Measurements from ENCODE around the gene AP2M1.

DNA sequence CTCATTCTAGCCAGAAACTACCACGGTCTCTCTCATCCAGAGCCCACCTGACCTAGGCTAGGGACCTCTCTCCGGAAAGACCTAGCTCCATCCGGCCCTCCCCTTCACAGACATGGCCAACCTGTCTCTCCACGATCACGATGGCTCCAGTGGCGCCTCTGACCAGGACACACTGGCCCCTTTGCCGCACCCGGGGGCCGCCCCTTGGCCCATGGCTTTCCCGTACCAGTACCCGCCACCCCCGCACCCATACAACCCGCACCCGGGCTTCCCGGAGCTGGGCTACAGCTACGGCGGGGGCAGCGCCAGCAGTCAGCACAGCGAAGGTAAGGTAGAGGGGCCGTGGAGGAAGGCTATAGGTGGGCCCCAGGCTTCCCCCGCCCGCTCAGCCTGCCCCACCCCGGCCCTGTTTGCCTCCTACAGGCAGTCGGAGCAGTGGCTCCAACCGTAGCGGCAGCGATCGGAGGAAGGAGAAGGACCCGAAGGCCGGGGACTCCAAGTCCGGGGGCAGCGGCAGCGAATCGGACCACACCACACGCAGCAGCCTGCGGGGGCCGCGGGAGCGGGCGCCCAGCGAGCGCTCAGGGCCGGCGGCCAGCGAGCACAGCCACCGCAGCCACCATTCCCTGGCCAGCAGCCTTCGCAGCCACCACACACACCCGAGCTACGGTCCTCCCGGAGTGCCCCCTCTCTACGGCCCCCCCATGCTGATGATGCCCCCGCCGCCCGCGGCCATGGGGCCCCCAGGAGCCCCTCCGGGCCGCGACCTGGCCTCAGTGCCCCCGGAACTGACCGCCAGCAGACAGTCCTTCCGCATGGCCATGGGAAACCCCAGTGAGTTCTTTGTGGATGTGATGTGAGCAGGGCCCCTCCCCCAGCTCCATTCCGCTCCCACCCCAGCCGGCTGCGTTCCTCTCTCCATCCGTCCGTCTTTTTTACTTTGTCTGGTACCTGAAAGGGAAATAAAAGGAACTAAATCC lies 4.5 kb upstream of the AP2M1 start:
- TF ChIP-seq HDAC6 (IDR thresholded peaks at IDR 0.05; ENCODE audit: unreplicated experiment) = no peak
- TF ChIP-seq, protein P1, sequence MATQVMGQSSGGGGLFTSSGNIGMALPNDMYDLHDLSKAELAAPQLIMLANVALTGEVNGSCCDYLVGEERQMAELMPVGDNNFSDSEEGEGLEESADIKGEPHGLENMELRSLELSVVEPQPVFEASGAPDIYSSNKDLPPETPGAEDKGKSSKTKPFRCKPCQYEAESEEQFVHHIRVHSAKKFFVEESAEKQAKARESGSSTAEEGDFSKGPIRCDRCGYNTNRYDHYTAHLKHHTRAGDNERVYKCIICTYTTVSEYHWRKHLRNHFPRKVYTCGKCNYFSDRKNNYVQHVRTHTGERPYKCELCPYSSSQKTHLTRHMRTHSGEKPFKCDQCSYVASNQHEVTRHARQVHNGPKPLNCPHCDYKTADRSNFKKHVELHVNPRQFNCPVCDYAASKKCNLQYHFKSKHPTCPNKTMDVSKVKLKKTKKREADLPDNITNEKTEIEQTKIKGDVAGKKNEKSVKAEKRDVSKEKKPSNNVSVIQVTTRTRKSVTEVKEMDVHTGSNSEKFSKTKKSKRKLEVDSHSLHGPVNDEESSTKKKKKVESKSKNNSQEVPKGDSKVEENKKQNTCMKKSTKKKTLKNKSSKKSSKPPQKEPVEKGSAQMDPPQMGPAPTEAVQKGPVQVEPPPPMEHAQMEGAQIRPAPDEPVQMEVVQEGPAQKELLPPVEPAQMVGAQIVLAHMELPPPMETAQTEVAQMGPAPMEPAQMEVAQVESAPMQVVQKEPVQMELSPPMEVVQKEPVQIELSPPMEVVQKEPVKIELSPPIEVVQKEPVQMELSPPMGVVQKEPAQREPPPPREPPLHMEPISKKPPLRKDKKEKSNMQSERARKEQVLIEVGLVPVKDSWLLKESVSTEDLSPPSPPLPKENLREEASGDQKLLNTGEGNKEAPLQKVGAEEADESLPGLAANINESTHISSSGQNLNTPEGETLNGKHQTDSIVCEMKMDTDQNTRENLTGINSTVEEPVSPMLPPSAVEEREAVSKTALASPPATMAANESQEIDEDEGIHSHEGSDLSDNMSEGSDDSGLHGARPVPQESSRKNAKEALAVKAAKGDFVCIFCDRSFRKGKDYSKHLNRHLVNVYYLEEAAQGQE (IDR thresholded peaks at IDR 0.05; ENCODE audit: low read depth, low read length) = no peak
- TF ChIP-seq, protein P2, sequence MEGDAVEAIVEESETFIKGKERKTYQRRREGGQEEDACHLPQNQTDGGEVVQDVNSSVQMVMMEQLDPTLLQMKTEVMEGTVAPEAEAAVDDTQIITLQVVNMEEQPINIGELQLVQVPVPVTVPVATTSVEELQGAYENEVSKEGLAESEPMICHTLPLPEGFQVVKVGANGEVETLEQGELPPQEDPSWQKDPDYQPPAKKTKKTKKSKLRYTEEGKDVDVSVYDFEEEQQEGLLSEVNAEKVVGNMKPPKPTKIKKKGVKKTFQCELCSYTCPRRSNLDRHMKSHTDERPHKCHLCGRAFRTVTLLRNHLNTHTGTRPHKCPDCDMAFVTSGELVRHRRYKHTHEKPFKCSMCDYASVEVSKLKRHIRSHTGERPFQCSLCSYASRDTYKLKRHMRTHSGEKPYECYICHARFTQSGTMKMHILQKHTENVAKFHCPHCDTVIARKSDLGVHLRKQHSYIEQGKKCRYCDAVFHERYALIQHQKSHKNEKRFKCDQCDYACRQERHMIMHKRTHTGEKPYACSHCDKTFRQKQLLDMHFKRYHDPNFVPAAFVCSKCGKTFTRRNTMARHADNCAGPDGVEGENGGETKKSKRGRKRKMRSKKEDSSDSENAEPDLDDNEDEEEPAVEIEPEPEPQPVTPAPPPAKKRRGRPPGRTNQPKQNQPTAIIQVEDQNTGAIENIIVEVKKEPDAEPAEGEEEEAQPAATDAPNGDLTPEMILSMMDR (IDR thresholded peaks at IDR 0.05 in 2 of 3, conservative IDR thresholded peaks at IDR 0.05 in 1 of 3; ENCODE audit: control insufficient read depth in 2 of 3, extremely low read depth in 1 of 3, insufficient read depth in 1 of 3, low read depth in 3 of 3, low read length in 3 of 3) = no peak

Measured in GM12878 (cell line).